T1000 (cell line): ENCODE measurements around the gene SWSAP1.
"Not testable (repeated sequence)": the region's sequence is repeated elsewhere in the genome, so short reads cannot be mapped to it uniquely, and the experiment has no call there.

Experiments
- DNase-seq: peaks from one replicate; lab custom pipeline; 2025; ENCODE audit warnings: mixed read lengths; lab: John Stamatoyannopoulos, UW

The SWSAP1 gene

GRCh38 chr19:11374433-11375142 is at the start of gene SWSAP1:
Gene SWSAP1 (plus strand): TSS chr19:11374666. CDS start chr19:11374681, 15 bp downstream.
- peak; percentile 93 for DNase-seq

GRCh38 chr19:11324748-11325389 is 49.6 kb upstream of the SWSAP1 start:
- no peak for DNase-seq

GRCh38 chr19:11325544-11325943 is 48.9 kb upstream of the SWSAP1 start:
- DNase-seq, result no peak

- DNase-seq, result no peak
These were observed 44.3 kb upstream of the SWSAP1 start for GRCh38 chr19:11330127-11330526.

- DNase-seq, result no peak
These were observed 43.0 kb upstream of the SWSAP1 start for GRCh38 chr19:11331502-11331901.

- no peak for DNase-seq
These were observed 41.6 kb upstream of the SWSAP1 start for GRCh38 chr19:11332822-11333221.

GRCh38 chr19:11333838-11334237 is 40.6 kb upstream of the SWSAP1 start:
- DNase-seq, result not testable (repeated sequence)

GRCh38 chr19:11335449-11336146 is 38.9 kb upstream of the SWSAP1 start:
- no peak for DNase-seq

- no peak for DNase-seq
These were observed 37.4 kb upstream of the SWSAP1 start for GRCh38 chr19:11337080-11337479.

GRCh38 chr19:11338121-11338520 is 36.3 kb upstream of the SWSAP1 start:
- DNase-seq, result no peak

GRCh38 chr19:11338569-11339253 is 35.8 kb upstream of the SWSAP1 start:
- DNase-seq, result no peak

- peak; percentile 56 for DNase-seq
These were observed 35.0 kb upstream of the SWSAP1 start, which contains the start of gene RAB3D for GRCh38 chr19:11339254-11340098. Gene RAB3D (minus strand): TSS chr19:11339657. CDS start chr19:11337399, 2,258 bp downstream.

- DNase-seq, result not testable (repeated sequence)
These were observed 34.4 kb upstream of the SWSAP1 start for GRCh38 chr19:11340099-11340467.

- DNase-seq, result no peak
These were observed 32.0 kb upstream of the SWSAP1 start for GRCh38 chr19:11342429-11342828.

GRCh38 chr19:11345122-11345803 is 29.2 kb upstream of the SWSAP1 start:
- no peak for DNase-seq

- DNase-seq, result peak; percentile 99
These were observed 28.1 kb upstream of the SWSAP1 start, which contains the start of the genes CCDC159 and TMEM205 for GRCh38 chr19:11346104-11346940. Gene CCDC159 (plus strand): TSS chr19:11346519. CDS start chr19:11346607, 88 bp downstream. Gene TMEM205 (minus strand): TSS chr19:11346268. CDS start chr19:11345619, 649 bp downstream.

GRCh38 chr19:11347546-11348039 is 26.9 kb upstream of the SWSAP1 start:
- no peak for DNase-seq

GRCh38 chr19:11349171-11349570 is 25.3 kb upstream of the SWSAP1 start:
- DNase-seq, result no peak

- DNase-seq, result not testable (repeated sequence)
These were observed 20.4 kb upstream of the SWSAP1 start for GRCh38 chr19:11354102-11354501.
